ENCODE data around the gene DDT.
A peak's percentile ranks its signal among the peaks of the same experiment; 100 is the strongest.
"Not testable (repeated sequence)": the region's sequence is repeated elsewhere in the genome, so short reads cannot be mapped to it uniquely, and the experiment has no call there.

The DDT gene

DNA sequence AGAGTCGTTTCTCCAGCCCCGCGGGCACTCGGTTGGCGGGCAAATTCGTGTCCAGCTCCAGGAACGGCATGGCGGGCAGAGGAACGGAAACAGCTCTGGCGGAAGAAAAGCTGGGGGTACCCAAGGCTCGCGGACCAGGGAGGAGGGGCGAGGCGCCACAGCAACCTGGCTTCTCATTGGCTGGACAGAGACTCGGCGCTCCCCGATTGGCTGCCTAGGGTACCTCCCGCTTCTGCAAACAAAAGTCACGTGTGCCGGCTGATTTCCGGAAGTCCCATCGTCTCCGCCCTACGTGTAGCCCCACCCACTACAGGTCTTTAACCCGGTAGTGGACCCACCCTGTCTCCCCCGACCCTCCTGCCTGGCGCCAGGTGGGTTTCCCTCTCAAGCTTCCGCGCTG is at the start of gene DDT:
DDT (minus strand) TSS at position 97 of the 400 bp plus-strand sequence; CDS start at position 70, 27 bp downstream.
- DNase-seq (ENCODE audit: low read depth in 1 of 2, low spot score in 1 of 2); in situ Hi-C loops (cut with HindIII; ENCODE audit: low pct_unique_long_range_greater_than_20kb, low sequenced_read_pairs): not testable (repeated sequence)

DNA sequence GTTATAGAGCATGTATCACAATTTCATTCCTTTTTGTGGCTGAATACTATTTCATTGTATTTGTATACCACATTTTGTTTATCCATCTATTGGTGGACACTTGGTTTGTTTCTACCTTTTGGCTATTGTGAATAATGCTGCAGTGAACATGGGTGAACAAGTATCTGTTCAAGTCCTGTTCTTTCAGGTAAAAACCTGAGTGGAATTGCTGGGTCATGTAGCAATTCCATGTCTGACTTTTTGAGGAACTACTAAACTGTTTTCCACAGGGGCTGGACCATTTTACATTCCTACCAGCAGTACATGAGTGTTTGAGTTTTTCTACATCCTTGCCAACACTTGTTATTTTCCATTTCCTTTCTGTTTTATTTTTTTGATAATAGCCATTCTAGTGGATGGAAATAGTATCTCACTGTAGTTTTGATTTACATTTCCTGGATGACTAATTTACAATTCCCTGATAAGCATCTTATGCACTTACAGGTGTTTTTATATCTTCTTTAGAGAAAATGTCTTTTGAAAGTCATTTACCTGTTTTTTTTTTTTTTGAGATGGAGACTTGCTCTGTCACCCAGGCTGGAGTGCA is 49.1 kb upstream of the DDT start:
- TF ChIP-seq JUND (IDR thresholded peaks at IDR 0.05; ENCODE audit: low read depth), result no peak
- DNase-seq (ENCODE audit: low read depth in 1 of 2, low spot score in 1 of 2), result no peak
- in situ Hi-C loops (cut with HindIII; ENCODE audit: low pct_unique_long_range_greater_than_20kb, low sequenced_read_pairs), result no loop called here

DNA sequence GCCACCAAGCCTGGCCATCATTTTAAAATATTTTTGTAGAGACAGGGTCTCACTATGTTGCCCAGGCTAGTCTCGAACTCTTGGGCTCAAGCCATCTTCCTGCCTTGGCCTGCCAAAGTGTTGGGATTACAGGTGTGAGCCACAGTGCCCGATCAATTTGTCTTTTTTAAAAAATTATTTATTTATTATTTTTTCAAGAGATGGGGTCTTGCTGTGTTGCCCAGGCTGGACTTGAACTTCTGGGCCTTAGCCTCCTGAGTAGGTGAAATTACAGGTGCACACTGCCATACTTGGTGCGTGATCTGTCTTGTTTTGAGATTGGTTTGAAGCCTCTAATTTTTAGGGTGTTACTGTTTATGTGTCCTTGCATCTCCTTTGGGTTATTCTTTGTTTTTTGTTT is 47.1 kb upstream of the DDT start:
- DNase-seq (ENCODE audit: low read depth in 1 of 2, low spot score in 1 of 2), result no peak
- no peak for TF ChIP-seq JUND (IDR thresholded peaks at IDR 0.05; ENCODE audit: low read depth)
- in situ Hi-C loops (cut with HindIII; ENCODE audit: low pct_unique_long_range_greater_than_20kb, low sequenced_read_pairs), result no loop called here

DNA sequence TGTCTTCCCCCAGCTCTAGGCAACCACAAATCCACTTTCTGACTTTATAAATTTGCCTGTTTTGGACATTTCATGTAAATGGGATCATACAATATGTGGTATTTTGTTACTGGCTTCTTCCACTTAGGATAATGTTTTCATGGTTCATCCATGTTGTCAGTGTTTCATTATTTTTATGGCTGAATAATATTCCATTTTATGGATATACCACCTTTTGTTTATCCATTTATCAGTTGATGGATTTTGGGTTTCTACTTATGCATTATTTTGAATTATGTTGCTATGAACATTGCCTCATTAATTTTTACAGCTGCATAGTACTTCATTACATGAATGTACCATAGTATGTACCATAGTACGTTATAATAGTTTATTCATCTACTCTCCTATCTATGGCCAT is 41.9 kb upstream of the DDT start:
- DNase-seq (ENCODE audit: low read depth in 1 of 2, low spot score in 1 of 2), result no peak
- in situ Hi-C loops (cut with HindIII; ENCODE audit: low pct_unique_long_range_greater_than_20kb, low sequenced_read_pairs), result no loop called here

DNA sequence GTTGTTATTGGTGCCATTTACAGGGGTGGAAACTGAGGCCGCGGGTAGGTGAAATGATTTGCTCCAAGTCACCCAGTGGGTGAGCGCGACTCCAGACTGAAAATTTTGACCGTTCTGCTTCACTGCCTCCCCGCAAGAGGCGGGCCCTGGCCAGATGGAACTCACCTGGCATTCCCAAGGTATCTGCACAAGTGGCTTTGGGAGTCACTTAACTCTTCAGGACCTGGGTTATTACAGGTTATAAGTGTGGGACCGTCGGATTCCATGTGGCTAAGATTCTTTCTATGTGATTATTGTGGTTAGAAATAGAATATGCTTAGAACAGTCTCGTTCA is 37.5 kb upstream of the DDT start:
- in situ Hi-C loops (cut with HindIII; ENCODE audit: low pct_unique_long_range_greater_than_20kb, low sequenced_read_pairs), result no loop called here
- peak; percentile 14 to 45 for DNase-seq (ENCODE audit: low read depth in 1 of 2, low spot score in 1 of 2)
- no peak for TF ChIP-seq JUND (IDR thresholded peaks at IDR 0.05; ENCODE audit: low read depth)

More for the DNA sequence above, 41.9 kb upstream of the DDT start:
- TF ChIP-seq JUND (IDR thresholded peaks at IDR 0.05; ENCODE audit: low read depth), result no peak

DNA sequence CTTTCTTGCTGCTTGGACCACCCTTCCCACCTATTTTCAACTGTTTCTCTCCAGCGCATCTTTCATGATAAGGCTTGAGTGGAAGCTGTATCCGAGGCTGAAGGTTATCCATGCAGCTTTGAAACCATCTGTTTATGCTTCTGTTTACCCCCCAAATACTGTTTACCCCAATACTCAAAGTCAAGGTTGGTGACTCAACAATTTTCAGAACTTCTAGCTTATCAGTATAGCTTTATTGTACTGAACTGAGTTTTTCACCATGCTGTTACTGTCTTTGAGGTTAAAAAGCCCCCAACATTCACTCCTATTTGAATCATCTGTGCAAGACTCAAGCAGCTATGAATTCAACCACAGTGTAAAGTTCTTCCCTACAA is 35.8 kb upstream of the DDT start:
- in situ Hi-C loops (cut with HindIII; ENCODE audit: low pct_unique_long_range_greater_than_20kb, low sequenced_read_pairs), result no loop called here
- DNase-seq (ENCODE audit: low read depth in 1 of 2, low spot score in 1 of 2), result no peak
- no peak for TF ChIP-seq JUND (IDR thresholded peaks at IDR 0.05; ENCODE audit: low read depth)

DNA sequence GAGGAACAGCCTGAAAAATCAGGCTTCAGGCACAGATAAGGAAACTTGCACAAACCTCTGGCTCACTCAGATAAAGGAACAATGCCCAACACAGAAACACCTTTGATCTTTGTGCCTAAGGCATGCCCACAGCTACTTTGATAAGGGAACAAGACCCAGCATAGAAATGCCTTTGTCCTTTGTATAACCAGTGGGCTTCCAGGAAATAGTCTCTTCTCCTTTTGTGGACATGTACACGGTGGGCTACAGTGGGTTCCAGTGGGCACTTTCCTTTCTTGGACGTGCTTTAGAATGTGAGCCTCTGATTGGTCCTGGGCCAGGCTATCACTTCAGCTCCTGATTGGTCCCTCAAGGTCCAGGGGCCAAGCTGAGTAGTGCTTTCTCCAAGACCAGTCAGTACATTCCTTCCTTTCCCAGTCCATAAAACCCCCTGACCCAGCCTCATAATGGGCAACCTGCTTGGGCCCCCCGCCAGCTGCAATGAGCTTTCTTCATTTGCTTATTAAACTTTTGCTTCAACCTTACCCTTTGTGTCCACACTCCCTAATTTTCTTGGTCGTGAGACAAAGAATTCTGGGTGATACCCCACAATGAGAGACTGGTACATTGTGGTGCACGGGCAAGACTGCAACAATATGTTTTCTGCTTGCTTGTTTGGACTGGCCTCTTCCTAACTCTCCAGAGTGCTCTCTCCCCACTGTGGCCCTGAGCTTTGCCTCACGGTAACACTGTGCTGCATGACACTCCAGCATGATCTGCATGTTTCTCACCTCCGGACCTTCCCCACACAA is 35.2 kb upstream of the DDT start:
- DNase-seq (ENCODE audit: low read depth in 1 of 2, low spot score in 1 of 2), result no peak
- in situ Hi-C loops (cut with HindIII; ENCODE audit: low pct_unique_long_range_greater_than_20kb, low sequenced_read_pairs), result no loop called here
- no peak for TF ChIP-seq JUND (IDR thresholded peaks at IDR 0.05; ENCODE audit: low read depth)

DNA sequence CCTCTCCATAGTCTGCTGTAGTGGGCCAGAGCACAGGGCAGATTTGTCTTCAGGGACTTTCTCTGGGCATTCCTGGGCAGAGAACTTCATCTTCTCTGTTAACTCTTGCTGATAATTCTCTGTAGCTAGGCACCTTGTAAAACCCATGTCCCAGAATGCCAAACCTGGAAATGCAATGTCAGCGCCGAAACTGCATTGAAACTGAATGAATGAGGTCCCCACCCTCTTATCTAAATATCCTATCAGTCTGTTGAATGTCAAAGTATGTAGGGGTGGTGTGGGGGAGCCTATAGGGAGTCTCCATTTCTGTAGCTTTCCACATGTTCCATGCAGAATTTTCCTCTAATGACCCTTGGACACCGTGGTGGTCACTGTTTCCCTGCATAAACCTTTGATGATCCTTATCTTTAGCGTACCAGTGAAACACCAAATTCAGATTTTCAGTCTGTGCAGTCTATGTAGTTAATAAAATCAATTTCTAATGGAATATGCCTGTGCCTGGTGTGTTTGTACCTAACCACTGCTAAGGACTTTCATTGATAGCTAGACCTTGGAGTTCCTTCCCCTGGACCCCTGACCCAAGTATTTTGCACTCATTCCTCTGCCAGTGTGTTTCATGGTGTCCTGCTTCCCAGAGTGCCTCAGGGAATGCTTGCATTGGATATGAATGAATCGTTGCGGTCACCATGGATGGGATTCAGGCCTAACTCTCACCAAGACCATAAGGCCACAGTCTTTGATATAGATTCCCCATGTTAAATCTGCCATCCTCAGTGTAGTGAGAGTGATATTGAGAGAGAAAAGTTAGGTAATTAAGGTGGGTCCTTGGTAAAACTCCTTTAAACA is 34.4 kb upstream of the DDT start:
- TF ChIP-seq JUND (IDR thresholded peaks at IDR 0.05; ENCODE audit: low read depth), result no peak
- in situ Hi-C loops (cut with HindIII; ENCODE audit: low pct_unique_long_range_greater_than_20kb, low sequenced_read_pairs), result no loop called here
- no peak for DNase-seq (ENCODE audit: low read depth in 1 of 2, low spot score in 1 of 2)

DNA sequence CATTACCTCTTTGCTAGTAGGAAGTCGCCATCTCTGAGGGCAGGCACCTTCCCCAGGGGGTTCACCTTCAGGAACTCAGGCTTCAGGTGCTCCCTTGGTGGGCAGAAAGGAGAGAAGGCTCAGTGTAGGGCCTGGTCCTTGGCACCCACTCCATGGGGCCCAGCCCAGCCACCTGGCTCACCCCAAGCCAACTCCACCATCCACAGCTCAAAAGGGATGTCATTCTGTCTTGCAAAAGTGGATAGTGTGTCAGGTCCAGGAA is 33.7 kb upstream of the DDT start:
- DNase-seq (ENCODE audit: low read depth in 1 of 2, low spot score in 1 of 2), result no peak
- in situ Hi-C loops (cut with HindIII; ENCODE audit: low pct_unique_long_range_greater_than_20kb, low sequenced_read_pairs), result no loop called here
- TF ChIP-seq JUND (IDR thresholded peaks at IDR 0.05; ENCODE audit: low read depth), result no peak

DNA sequence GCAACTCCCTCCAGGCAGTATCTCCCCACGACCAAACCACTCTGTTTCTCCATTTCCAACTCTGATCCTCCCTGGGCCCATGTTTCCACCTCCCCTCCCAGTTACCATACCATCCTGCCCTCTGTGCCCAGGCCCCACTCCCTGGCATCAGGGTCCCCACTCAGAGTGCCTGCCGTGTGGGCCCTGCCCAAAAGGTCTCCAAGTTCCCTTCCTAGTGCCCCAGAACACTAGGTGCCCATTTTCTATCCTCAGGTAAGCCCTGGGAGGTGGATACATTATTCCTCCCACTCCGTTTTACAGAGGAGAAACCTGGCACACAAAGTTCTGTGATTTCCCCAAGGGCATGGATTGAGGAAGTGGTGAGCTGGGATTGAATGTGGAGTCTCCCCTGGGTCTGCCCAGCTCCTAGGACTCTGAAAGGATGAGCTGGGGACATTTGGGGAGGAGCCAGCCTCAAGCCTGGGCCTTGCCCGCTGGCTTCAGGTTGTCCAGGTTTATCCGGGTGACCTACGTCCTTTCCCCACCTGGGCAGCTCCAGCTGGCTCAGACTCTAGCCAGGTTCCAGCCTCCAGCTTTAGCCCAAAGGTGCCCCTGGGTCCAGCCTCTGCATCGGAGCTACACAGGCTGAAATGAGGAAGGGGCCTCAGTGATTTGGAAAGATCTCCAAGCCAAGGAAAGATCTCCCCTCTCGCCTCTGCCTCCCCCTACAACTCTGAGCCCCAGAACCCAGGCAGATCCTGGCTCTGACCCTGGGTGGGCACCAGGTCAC is 33.2 kb upstream of the DDT start:
- peak in 1 of 2 experiments; percentile 29 for DNase-seq (ENCODE audit: low read depth in 1 of 2, low spot score in 1 of 2)
- no peak for TF ChIP-seq JUND (IDR thresholded peaks at IDR 0.05; ENCODE audit: low read depth)
- in situ Hi-C loops (cut with HindIII; ENCODE audit: low pct_unique_long_range_greater_than_20kb, low sequenced_read_pairs), result no loop called here

DNA sequence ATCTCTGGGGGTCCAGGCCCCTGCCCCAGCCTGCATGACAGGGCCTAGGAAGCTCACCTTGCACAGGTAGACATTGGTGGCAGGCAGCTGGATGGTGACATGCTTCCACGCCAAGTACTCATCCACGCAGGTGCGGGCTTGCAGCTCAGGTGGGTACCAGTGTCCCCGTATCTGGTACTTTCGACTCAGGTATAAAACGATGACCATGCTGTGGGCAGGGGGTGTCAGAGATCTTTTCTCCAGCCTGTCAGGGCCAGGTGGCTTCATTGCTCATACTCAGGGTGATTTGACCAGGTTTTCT is 32.6 kb upstream of the DDT start:
- DNase-seq (ENCODE audit: low read depth in 1 of 2, low spot score in 1 of 2), result no peak
- in situ Hi-C loops (cut with HindIII; ENCODE audit: low pct_unique_long_range_greater_than_20kb, low sequenced_read_pairs), result no loop called here
- no peak for TF ChIP-seq JUND (IDR thresholded peaks at IDR 0.05; ENCODE audit: low read depth)

DNA sequence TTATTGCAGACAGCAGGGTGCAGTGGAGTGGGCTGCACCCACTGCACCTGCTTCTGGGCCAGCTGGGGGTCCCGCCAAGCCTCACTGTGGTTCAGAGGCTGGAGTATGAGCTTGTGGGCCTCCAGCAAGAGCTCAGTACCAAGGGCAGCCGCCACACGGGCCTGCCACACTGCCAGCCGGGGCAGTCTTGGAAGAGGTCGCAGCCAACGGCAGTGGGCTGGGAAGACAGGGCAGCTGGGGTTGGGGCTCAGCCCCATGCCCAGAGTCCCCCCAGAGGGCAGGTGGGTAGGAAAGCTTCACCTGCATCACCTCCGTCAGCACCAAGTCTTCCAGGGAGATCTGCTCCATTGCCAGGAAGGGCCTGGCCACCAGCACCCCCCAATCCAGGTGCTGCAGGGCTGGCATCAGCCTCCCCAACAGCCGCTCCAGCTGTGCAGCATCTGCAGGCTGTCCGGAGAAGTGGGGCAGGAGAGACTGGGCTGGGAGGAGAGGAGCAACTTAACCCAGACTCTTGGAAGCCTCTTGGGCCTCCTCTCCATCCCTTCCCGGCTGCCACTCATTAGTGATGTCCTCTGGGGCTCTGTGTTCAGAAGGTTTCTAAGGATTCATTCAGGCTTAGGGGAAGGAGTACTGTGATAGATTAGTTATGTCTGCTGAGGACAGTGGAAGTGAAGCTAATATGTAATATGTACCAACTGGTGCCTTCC is 32.1 kb upstream of the DDT start:
- no peak for TF ChIP-seq JUND (IDR thresholded peaks at IDR 0.05; ENCODE audit: low read depth)
- no peak for DNase-seq (ENCODE audit: low read depth in 1 of 2, low spot score in 1 of 2)
- in situ Hi-C loops (cut with HindIII; ENCODE audit: low pct_unique_long_range_greater_than_20kb, low sequenced_read_pairs), result no loop called here

All from T47D (cell line).